ENCODE data around the gene SV2B. TPM values are rescaled to one million over a fixed set of nuclear protein-coding genes. Genes with fewer than 3 reads are reported as not detected.

The SV2B gene
- total and polyA plus RNA-seq, 9 of the 15 experiments (the other 6 are each of a cell fraction or from before 2014, with no cell fraction given), result 0.01 to 0.25 (median 0.11) TPM

- Histone ChIP-seq H3K4me2 (ENCODE audit: insufficient read depth, low read length) (no peak overlapping the region), H3K9me1 (ENCODE audit: control insufficient read depth, insufficient read depth, low read length) (no peaks in the 10 kb centered on the region), H3K27me3 (ENCODE audit: control insufficient read depth in 2 of 2, insufficient read depth in 2 of 2, low read length in 2 of 2) (peaks cover 0 to 4% of the 10 kb centered on the region in 2 experiments; a peak in 1 of 5 replicates), H4K20me1 (replicated peaks; ENCODE audit: control insufficient read depth, insufficient read depth, low read length) (no peaks in the 10 kb centered on the region), H3K79me2 (ENCODE audit: control insufficient read depth, insufficient read depth, low read length) (no peaks in the 10 kb centered on the region), H3K4me1 (replicated peaks in 1 of 2; ENCODE audit: control insufficient read depth in 2 of 2, insufficient read depth in 2 of 2, low read length in 2 of 2) (no peaks in the 10 kb centered on the region), H3K9ac (ENCODE audit: insufficient read depth in 1 of 2, low read depth in 2 of 2, low read length in 2 of 2) (no peak overlapping the region), H3K27ac (ENCODE audit: extremely low read depth, low read depth, low read length) (no peak overlapping the region), H3K4me3 (no peak overlapping the region), H2AFZ (ENCODE audit: low read depth, low read length) (no peak overlapping the region), H3K36me3 (ENCODE audit: control insufficient read depth, insufficient read depth, low read length) (no peaks in the 10 kb centered on the region), H3K9me3 (replicated peaks; ENCODE audit: control insufficient read depth, insufficient read depth, low read depth, low read length) (no peaks in the 10 kb centered on the region)
- in situ Hi-C loops (cut with MboI) (no loop called here), intact Hi-C loops (cut with micrococcal nuclease) (no loop called here)
- FAIRE-seq (no peak), ATAC-seq (no peak; the same call in 2 of the 3 replicates), DNase-seq (ENCODE audit: extremely low read depth in 1 of 4, low spot score in 3 of 4) (peak in 1 of 4 experiments; percentile 8)
- ChIA-PET POLR2A (no interaction called here), CTCF (ENCODE audit: low intra/inter-chr PET ratio) (interaction anchor here (0.6 kb wide), 1 partner anchor 20 kb away, joined by 3 read pairs; no protein-coding TSS in a partner anchor)
- no TSS peak for BruUV-seq (replicated peaks)
- 0% methylated on average over 3 of the region's 3 CpGs for WGBS (ENCODE audit: insufficient coverage, low coverage, missing lambda C conversion rate)
- 0 out of 4 replicates have a peak, but pooled peaks of 1 of the 2 experiments have one; percentile 16 for TF ChIP-seq MAZ (CRISPR knock-in tag; conservative IDR thresholded peaks at IDR 0.05 in 1 of 2, IDR thresholded peaks at IDR 0.05 in 1 of 2)
- TF ChIP-seq ZC3H11A (IDR thresholded peaks at IDR 0.05; ENCODE audit: low read depth, low read length), result no peak
- TF ChIP-seq MIER1 (IDR thresholded peaks at IDR 0.05; ENCODE audit: low read depth), result peak; percentile 82
- no peak for TF ChIP-seq RCOR1 (IDR thresholded peaks at IDR 0.05; ENCODE audit: borderline replicate concordance in 1 of 2, low read depth in 2 of 2, low read length in 2 of 2)
- no peak for TF ChIP-seq CUX1 (CRISPR knock-in tag; IDR thresholded peaks at IDR 0.05)
- peak; percentile 97 for TF ChIP-seq REST (IDR thresholded peaks at IDR 0.05; ENCODE audit: borderline replicate concordance)
- peak; percentile 92 for TF ChIP-seq REST (CRISPR knock-in tag; IDR thresholded peaks at IDR 0.05; ENCODE audit: low read depth)
These were observed 238.7 kb downstream of the SV2B start for GRCh38 chr15:91338766-91339165.

Data from K562 (cell line).